T-helper 17 cell (primary cell): ENCODE data around the gene MFAP4. TPM values are rescaled to one million over a fixed set of nuclear protein-coding genes. Genes with fewer than 3 reads are reported as not detected.

Experiments used
- total RNA-seq, 4 donors: library from RNA in 2 of 4; stranded (reverse) in 2 of 4; gene quantifications; one replicate each; pipeline ENCODE4 v1.2.3 and lab custom pipeline; 2022 to 2026

The MFAP4 gene
- total RNA-seq, 2 donors from 2014 or later, result not detected

Other genes starting within 250 kb of the MFAP4 start
- 1 to 10 TPM; 6.0 to 7.2 TPM for gene EPN2, start 149.8 kb downstream of the MFAP4 start, total RNA-seq
- gene B9D1, start 24.5 kb downstream of the MFAP4 start, total RNA-seq, result 1 to 10 TPM in 1 of 2 donors, under 1 TPM in 1; 0.37 to 1.2 TPM
- 10 to 100 TPM; 16.7 to 20.3 TPM for gene MAPK7, start 8.7 kb downstream of the MFAP4 start, total RNA-seq
- under 1 TPM; 0.25 to 0.57 TPM for gene RNF112, start 24.0 kb upstream of the MFAP4 start, total RNA-seq
- gene SLC47A1, start 146.7 kb upstream of the MFAP4 start, total RNA-seq, result not detected